Daoy (cell line): ENCODE data around the gene MAP2K7. TPM values are rescaled to one million over a fixed set of nuclear protein-coding genes. Genes with fewer than 3 reads are reported as not detected.
"Not testable (repeated sequence)": the region's sequence is repeated elsewhere in the genome, so short reads cannot be mapped to it uniquely, and the experiment has no call there.

Experiments
- DNase-seq: peaks from one replicate; pipeline ENCODE4 v3.0.0-alpha.2; 2015; ENCODE audit warnings: low read depth
- total RNA-seq: library from RNA; depleted of rRNA; stranded (reverse); fragments of >200 nt; shearing (Covaris generic); gene quantifications from 2 replicates; pipeline ENCODE4 v1.2.3, GENCODE V29; 2014

Gene MAP2K7
- total RNA-seq, 1 experiment from 2014 or later: 8.4 TPM

GRCh38 chr19:7907122-7907521 lies 3.4 kb downstream of the MAP2K7 start:
- DNase-seq: no peak

GRCh38 chr19:7907544-7907943 lies 3.9 kb downstream of the MAP2K7 start:
- DNase-seq: no peak

- no peak for DNase-seq
Observed at GRCh38 chr19:7908078-7908699, 4.5 kb downstream of the MAP2K7 start.

- no peak for DNase-seq
Observed at GRCh38 chr19:7908742-7909461, 5.2 kb downstream of the MAP2K7 start.

- no peak for DNase-seq
Observed at GRCh38 chr19:7909471-7910067, 5.9 kb downstream of the MAP2K7 start.

DNA sequence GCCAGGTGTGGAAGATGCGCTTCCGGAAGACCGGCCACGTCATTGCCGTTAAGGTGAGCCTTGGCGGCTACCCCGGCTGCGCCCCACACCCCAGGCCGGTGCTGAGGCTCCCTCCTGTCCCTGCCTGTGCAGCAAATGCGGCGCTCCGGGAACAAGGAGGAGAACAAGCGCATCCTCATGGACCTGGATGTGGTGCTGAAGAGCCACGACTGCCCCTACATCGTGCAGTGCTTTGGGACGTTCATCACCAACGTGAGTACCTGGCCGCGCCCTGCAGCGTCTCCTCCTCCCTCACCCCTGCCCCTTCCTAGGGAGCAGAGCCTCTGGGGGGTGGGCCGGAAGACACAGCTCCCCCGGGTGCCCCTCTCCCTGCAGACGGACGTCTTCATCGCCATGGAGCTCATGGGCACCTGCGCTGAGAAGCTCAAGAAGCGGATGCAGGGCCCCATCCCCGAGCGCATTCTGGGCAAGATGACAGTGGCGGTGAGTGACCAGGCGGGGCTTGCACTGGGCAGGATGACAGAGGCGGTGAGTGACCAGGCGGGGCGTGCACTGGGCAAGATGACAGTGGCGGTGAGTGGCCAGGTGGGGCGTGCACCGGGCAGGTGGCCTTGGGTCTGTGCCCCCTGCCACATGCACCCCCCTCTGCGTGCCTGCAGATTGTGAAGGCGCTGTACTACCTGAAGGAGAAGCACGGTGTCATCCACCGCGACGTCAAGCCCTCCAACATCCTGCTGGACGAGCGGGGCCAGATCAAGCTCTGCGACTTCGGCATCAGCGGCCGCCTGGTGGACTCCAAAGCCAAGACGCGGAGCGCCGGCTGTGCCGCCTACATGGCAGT lies 6.9 kb downstream of the MAP2K7 start:
- no peak for DNase-seq

DNA sequence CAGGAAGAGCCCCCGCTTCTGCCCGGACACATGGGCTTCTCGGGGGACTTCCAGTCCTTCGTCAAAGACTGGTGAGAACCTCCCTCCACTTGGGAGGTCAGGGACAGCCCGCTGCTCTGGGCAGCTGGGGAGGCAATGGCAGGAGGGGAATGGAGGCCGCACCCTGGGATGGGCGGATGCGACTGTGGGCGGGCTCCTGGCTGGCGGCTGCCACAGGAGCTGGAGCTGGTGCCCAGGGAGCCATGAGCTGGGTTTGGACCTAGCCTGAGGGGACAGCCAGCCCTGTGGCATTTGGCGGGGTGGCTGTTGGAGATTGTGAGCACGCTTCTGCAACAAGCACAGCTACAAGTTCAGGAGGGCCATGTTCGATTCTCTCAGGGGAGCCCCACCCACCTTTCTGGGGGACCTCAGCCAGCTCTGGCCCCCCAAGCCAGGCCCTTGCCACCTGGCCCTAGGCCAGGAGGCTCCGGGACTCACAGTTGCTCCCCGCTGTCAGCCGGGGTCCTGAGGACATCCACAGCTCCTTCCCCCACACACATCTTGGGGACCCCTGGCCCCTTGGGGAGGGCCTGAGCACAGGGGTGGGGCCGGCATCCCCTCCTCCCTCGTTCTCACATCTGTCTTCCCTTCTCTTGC lies 7.9 kb downstream of the MAP2K7 start:
- DNase-seq: no peak

DNA sequence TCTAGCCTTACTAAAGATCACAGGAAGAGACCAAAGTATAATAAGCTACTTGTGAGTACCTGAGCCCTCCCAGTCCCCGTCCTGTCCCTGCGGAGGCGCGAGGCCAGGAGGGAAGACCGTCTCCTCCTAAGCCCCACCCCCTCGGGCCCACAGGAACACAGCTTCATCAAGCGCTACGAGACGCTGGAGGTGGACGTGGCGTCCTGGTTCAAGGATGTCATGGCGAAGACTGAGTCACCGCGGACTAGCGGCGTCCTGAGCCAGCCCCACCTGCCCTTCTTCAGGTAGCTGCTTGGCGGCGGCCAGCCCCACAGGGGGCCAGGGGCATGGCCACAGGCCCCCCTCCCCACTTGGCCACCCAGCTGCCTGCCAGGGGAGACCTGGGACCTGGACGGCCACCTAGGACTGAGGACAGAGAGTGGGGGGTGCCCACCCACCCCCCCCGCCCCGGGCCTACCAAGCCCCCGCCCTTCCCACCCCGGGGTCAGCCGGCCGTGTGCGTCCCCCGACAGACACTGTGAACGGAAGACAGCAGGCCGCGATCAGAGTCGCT lies 8.5 kb downstream of the MAP2K7 start:
- no peak for DNase-seq

DNA sequence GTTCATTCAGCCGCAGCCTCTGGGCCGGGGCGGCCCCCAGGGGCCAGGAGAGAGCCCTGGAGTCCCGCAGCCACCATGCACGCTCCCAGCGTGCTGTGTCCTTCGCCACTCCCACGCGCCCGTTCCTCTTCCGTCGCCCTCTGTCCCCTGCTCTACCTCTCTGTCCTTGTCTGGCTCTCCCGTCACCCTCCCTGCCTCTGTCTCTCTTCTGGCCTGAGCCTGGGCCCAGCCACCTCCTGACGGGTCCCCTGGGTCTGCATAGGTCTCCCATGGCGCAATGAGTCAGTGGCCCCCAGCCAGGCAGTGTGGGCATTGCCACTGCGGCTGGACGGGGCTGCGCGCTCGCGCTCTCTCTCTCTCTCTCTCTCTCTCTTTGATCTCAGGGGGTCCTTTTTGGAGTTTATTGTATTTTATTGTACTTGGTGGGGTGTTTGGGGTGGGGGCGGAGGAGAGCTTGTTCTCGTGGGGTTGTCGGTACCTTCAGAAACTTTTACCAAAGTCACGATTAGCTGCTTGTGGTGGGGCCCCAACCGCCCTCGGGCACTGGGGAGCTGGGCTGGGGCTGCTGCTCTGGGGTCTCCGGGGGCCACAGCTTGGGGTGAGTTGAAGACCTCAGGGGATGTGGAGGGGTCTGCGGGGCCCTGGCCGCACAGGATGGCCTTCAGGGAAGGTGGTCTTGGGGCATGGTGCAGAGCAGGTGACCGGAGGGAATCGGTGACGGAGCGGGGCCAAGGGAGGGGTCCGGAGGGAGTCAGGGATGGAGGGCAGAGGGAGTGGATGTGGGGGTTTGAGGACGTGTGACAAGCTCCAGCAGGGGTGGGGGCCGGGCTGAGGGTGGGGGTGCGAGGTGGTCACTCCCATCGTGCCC lies 9.3 kb downstream of the MAP2K7 start:
- DNase-seq: no peak

- no peak for DNase-seq
Observed at GRCh38 chr19:7913652-7914051, 10.0 kb downstream of the MAP2K7 start.

DNA sequence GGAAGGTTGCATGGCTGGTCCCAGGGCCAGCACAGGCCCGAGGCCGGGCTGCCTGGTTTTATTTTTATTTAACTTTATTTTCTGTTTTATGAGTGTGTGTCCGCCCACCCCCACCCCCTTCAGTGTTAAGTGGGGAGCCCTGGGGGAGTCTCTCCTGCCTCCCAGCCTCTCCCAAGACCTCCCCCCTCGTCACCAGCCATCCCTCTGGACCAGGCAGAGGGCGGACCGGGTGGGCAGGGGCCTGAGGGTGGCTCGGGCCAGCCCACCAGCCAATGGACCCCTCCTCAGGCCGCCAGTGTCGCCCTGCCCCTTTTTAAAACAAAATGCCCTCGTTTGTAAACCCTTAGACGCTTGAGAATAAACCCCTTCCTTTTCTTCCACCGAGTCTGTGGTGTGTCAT lies 10.4 kb downstream of the MAP2K7 start:
- DNase-seq: no peak

GRCh38 chr19:7914598-7915045 lies 10.9 kb downstream of the MAP2K7 start, which contains the start of gene TGFBR3L:
TSS of gene TGFBR3L (plus strand) at chr19:7914830.
- no peak for DNase-seq

DNA sequence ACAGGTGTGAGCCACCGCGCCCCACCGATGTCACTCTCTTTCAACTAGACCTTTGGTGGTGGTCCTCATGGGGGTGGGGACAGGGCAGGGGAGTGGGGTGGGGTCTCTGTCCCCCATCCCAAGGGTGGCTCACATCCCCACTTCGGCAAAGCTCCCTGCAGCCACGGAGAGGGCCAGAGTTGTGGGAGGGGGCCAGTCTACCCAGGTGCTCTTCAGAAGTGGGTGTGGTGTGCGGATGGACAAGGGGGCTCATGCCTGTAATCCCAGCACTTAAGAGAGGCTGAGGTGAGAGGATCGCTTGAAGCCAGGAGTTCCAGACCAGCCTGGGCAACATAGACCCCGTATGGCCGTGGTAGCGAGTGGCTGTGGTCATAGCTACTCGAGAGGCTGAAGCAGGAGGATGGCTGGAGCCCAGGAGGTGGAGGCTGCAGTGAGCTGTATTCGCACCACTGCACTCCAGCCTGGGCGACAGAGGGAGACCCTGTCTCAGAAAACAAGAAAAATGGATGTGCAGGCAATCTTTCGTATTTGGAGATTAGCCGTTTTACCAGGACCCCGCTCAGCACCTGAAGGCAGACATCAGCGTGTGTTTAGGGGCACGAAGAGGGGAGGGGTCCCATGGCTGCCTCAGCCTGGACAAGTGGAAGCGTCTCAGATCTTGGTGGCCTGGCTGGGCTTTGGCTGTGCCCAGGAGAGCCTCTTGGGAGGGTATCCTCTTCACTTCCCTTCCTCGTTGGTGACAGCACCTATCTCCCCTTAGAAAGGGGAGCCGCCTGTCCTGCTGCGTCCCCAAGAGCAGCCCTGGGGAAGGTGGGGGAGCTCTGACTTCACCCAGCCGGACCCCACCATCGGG lies 11.8 kb downstream of the MAP2K7 start:
- DNase-seq: no peak

- peak; percentile 57 for DNase-seq
Observed at GRCh38 chr19:7916103-7916954, 12.7 kb downstream of the MAP2K7 start.

GRCh38 chr19:7916955-7917266 lies 13.2 kb downstream of the MAP2K7 start:
- no peak for DNase-seq

DNA sequence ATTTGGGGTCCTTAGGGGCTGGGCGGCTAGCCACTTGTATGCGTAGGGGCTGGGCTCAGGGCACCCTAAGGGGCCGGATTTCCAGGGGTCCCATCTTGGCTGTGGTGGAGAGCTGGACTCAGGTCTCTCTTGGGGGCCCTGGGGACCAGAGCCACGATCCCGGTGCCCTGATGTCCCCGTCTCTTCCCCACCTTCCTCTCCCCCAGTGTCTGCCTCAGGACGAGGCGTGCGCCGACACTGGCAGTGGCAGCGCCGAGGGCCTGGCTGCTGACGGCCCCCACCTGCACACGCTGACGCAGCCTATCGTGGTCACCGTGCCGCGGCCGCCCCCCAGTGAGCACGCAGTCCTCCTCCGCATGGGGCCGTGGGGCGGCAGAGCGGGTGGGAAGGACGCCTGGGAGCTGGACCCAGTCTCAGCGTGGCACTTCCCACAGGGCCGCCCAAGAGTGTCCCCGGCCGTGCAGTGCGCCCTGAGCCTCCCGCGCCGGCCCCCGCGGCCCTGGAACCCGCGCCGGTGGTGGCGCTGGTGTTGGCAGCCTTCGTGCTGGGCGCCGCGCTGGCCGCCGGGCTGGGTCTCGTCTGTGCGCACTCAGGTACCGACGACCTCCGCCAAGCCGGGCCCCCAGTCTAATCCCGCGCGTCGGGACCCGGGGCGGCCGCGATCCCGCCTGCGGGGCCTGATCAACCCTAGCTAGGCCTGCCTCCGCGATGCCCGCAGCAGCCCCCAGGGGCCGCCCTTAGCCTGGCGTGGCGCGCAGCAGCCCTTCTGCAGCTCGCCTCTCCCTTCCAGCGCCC lies 13.8 kb downstream of the MAP2K7 start:
- DNase-seq: peak; percentile 73

DNA sequence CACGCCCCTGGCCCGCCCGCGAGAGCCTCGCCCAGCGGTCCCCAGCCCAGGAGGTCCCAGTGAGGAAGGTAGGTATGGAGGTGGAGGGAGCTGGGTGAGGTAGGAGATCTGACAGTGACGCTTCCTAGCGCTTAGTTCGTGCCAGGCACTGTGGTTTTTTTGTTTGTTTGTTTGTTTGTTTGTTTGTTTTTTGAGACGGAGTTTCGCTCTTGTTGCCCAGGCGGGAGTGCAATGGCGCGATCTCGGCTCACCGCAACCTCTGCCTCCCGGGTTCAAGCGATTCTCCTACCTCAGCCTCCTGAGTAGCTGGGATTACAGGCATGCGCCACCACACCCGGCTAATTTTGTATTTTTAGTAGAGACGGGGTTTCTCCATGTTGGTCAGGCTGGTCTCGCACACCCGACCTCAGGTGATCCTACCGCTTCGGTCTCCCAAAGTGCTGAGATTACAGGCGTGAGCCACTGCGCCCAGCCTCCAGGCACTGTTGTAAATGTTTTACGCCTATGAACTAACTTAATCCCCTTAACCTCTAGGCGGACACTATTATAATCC lies 14.5 kb downstream of the MAP2K7 start:
- DNase-seq: not testable (repeated sequence)
